ENCODE results near the gene KPNA6. TPM values are rescaled to one million over a fixed set of nuclear protein-coding genes. Genes with fewer than 3 reads are reported as not detected.

Gene KPNA6
- total RNA-seq (2013) = 19.9 TPM
- polyA plus RNA-seq (10 to 100 TPM; 11.0 to 26.7 (median 20.2) TPM), polyA minus RNA-seq (9.6 and 12.8 TPM in 2 replicates), total RNA-seq (50.3 to 128 (median 62.5) reads per million in 11 experiments)

GRCh38 chr1:32107742-32108661 lies at the start of gene KPNA6:
TSS of gene KPNA6 (plus strand) at chr1:32108056. CDS start at chr1:32108131, 75 bp downstream.
- H3K79me2 ChIP-seq (ENCODE audit: insufficient read depth, low read length) = peaks cover 51% of the 10 kb centered on the region
- H3K27ac Mint-ChIP-seq = peak within 1 kb of the TSS; percentile 92 to 98 (median 98)
- peak within 1 kb of the TSS; percentile 79 for H2AFZ ChIP-seq (ENCODE audit: insufficient read depth, low read depth, low read length, poor library complexity, severe bottlenecking)
- H4K20me1 ChIP-seq (ENCODE audit: insufficient read depth, low read length) = peaks cover 42% of the 10 kb centered on the region
- peaks cover 0 to 1% of the 10 kb centered on the region in 2 donors for H3K36me3 ChIP-seq (replicated peaks in 1 of 2; ENCODE audit: control insufficient read depth in 1 of 2, insufficient read depth in 2 of 2, low read length in 2 of 2)
- H3K27me3 Mint-ChIP-seq (ENCODE audit: low read depth in 3 of 3) = peaks cover 0 to 3% (median 0%) of the 10 kb centered on the region in 3 donors
- peak within 1 kb of the TSS; percentile 89 to 90 for H3K27ac ChIP-seq (ENCODE audit: low read depth in 1 of 2, low read length in 2 of 2)
- H3K4me1 ChIP-seq (ENCODE audit: control insufficient read depth in 1 of 2, insufficient read depth in 2 of 2, low read length in 2 of 2) = peaks cover 23 to 34% of the 10 kb centered on the region in 2 donors
- H3K27me3 ChIP-seq (ENCODE audit: control insufficient read depth in 2 of 2, insufficient read depth in 2 of 2, low read length in 2 of 2) = no peaks in the 10 kb centered on the region
- H3K4me1 Mint-ChIP-seq = peaks cover 44% of the 10 kb centered on the region
- intact Hi-C loops (cut with micrococcal nuclease) = loop anchor here (2.0 to 5.0 kb wide), 2 partner anchors 35 to 36 kb away; partner anchors contain the start of gene TMEM39B (in 2 of the 2)
- TF ChIP-seq, protein P1, sequence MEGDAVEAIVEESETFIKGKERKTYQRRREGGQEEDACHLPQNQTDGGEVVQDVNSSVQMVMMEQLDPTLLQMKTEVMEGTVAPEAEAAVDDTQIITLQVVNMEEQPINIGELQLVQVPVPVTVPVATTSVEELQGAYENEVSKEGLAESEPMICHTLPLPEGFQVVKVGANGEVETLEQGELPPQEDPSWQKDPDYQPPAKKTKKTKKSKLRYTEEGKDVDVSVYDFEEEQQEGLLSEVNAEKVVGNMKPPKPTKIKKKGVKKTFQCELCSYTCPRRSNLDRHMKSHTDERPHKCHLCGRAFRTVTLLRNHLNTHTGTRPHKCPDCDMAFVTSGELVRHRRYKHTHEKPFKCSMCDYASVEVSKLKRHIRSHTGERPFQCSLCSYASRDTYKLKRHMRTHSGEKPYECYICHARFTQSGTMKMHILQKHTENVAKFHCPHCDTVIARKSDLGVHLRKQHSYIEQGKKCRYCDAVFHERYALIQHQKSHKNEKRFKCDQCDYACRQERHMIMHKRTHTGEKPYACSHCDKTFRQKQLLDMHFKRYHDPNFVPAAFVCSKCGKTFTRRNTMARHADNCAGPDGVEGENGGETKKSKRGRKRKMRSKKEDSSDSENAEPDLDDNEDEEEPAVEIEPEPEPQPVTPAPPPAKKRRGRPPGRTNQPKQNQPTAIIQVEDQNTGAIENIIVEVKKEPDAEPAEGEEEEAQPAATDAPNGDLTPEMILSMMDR (IDR thresholded peaks at IDR 0.05) = no peak
- peak within 1 kb of the TSS; percentile 85 for H3K4me2 ChIP-seq (replicated peaks; ENCODE audit: extremely low read depth, low read length, poor library complexity, severe bottlenecking)
- H3K4me3 ChIP-seq (replicated peaks in 1 of 3; ENCODE audit: low read depth in 2 of 3, low read length in 3 of 3) = peak within 1 kb of the TSS; percentile 64 to 93 (median 87)
- peak within 1 kb of the TSS; percentile 98 to 99 for H3K4me3 Mint-ChIP-seq
- H3K36me3 Mint-ChIP-seq = peaks cover 8 to 10% of the 10 kb centered on the region in 2 donors
- under 1% methylated on average over 43 of the region's 45 CpGs for WGBS (ENCODE audit: insufficient coverage)
- H3K9me3 Mint-ChIP-seq = peaks cover 0 to 2% (median 0%) of the 10 kb centered on the region in 7 donors
- H3K9ac ChIP-seq (ENCODE audit: insufficient read depth, low read length, poor library complexity, severe bottlenecking) = peak within 1 kb of the TSS; percentile 95
- DNase-seq = peak; percentile 88 to 92 (median 91)
- no peaks in the 10 kb centered on the region for H3K9me3 ChIP-seq (replicated peaks in 1 of 2; ENCODE audit: control insufficient read depth in 1 of 2, insufficient read depth in 1 of 2, low read length in 2 of 2)

- no peak overlapping the region for H3K4me2 ChIP-seq (replicated peaks; ENCODE audit: extremely low read depth, low read length, poor library complexity, severe bottlenecking)
- Mint-ChIP-seq H3K27ac (peak overlapping the region in 1 of 7 donors; percentile 28), H3K4me3 (no peak overlapping the region), H3K9me3 (no peaks in the 10 kb centered on the region), H3K4me1 (peaks cover 11% of the 10 kb centered on the region), H3K36me3 (peaks cover 49 to 69% of the 10 kb centered on the region in 2 donors), H3K27me3 (ENCODE audit: low read depth in 3 of 3) (no peaks in the 10 kb centered on the region)
- no peak overlapping the region for H2AFZ ChIP-seq (ENCODE audit: insufficient read depth, low read depth, low read length, poor library complexity, severe bottlenecking)
- H3K36me3 ChIP-seq (replicated peaks in 1 of 2; ENCODE audit: control insufficient read depth in 1 of 2, insufficient read depth in 2 of 2, low read length in 2 of 2) = peaks cover 57 to 64% of the 10 kb centered on the region in 2 donors
- intact Hi-C loops (cut with micrococcal nuclease) = loop anchor here (5.0 to 10.0 kb wide), 3 partner anchors 46 to 399 kb away; partner anchors contain the start of gene KHDRBS1 (in 2 of the 2)
- peaks cover 44% of the 10 kb centered on the region for H4K20me1 ChIP-seq (ENCODE audit: insufficient read depth, low read length)
- peak overlapping the region in 1 of 2 donors; percentile 56 for H3K27ac ChIP-seq (ENCODE audit: low read depth in 1 of 2, low read length in 2 of 2)
- no peaks in the 10 kb centered on the region for H3K27me3 ChIP-seq (ENCODE audit: control insufficient read depth in 2 of 2, insufficient read depth in 2 of 2, low read length in 2 of 2)
- DNase-seq = no peak
- TF ChIP-seq, protein P1 (IDR thresholded peaks at IDR 0.05) = no peak
- no peaks in the 10 kb centered on the region for H3K9me3 ChIP-seq (replicated peaks in 1 of 2; ENCODE audit: control insufficient read depth in 1 of 2, insufficient read depth in 1 of 2, low read length in 2 of 2)
- peaks cover 6 to 11% of the 10 kb centered on the region in 2 donors for H3K4me1 ChIP-seq (ENCODE audit: control insufficient read depth in 1 of 2, insufficient read depth in 2 of 2, low read length in 2 of 2)
- H3K79me2 ChIP-seq (ENCODE audit: insufficient read depth, low read length) = peaks cover 2% of the 10 kb centered on the region
- H3K4me3 ChIP-seq (replicated peaks in 1 of 3; ENCODE audit: low read depth in 2 of 3, low read length in 3 of 3) = no peak overlapping the region
- H3K9ac ChIP-seq (ENCODE audit: insufficient read depth, low read length, poor library complexity, severe bottlenecking) = no peak overlapping the region
Observed at GRCh38 chr1:32060914-32061313, 46.9 kb upstream of the KPNA6 start.
